ENCODE measurements around the gene ADGRL3.

The ADGRL3 gene

GRCh38 chr4:61401771-61402170, 201.6 kb downstream of the ADGRL3 start:
- no peak overlapping the region for H3K9ac ChIP-seq (ENCODE audit: low read depth, low read length)

GRCh38 chr4:61405307-61405706, 205.2 kb downstream of the ADGRL3 start:
- Histone ChIP-seq H3K36me3 (ENCODE audit: control insufficient read depth, insufficient read depth, low read length) (no peaks in the 10 kb centered on the region), H3K4me1 (ENCODE audit: control insufficient read depth, insufficient read depth, low read length) (peaks cover 11% of the 10 kb centered on the region), H3K9ac (ENCODE audit: low read depth, low read length) (no peak overlapping the region), H3K4me3 (ENCODE audit: low read depth, low read length) (no peak overlapping the region), H3K9me3 (ENCODE audit: control insufficient read depth, insufficient read depth, low read length) (no peaks in the 10 kb centered on the region), H3K27me3 (ENCODE audit: control insufficient read depth, insufficient read depth, low read length) (no peaks in the 10 kb centered on the region)

More at GRCh38 chr4:61401771-61402170, 201.6 kb downstream of the ADGRL3 start:
- peaks cover 20% of the 10 kb centered on the region for H3K4me1 ChIP-seq (ENCODE audit: control insufficient read depth, insufficient read depth, low read length)
- H3K4me3 ChIP-seq (ENCODE audit: low read depth, low read length): no peak overlapping the region
- H3K27me3 ChIP-seq (ENCODE audit: control insufficient read depth, insufficient read depth, low read length): no peaks in the 10 kb centered on the region
- H3K36me3 ChIP-seq (ENCODE audit: control insufficient read depth, insufficient read depth, low read length): no peaks in the 10 kb centered on the region
- no peaks in the 10 kb centered on the region for H3K9me3 ChIP-seq (ENCODE audit: control insufficient read depth, insufficient read depth, low read length)

DNA sequence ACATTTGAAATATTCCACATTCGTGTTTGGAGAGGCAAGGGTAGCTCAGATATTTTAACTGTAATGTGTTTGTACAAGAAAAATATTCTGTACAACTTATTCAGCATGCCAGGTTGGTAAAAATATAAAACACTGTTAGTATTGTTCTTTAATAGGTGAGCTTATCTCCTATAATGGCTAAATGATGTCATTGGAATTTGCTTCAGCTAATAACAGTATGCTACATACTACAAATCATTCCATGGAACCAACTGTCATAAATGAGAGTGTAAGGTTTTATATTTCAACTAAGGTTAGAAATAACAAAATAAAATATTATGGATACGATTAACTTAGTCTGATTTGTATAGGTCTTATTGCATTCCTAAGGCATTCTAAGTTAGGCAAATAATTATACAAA, 206.6 kb downstream of the ADGRL3 start:
- Histone ChIP-seq H3K9me3 (ENCODE audit: control insufficient read depth, insufficient read depth, low read length) (no peaks in the 10 kb centered on the region), H3K4me3 (ENCODE audit: low read depth, low read length) (no peak overlapping the region), H3K9ac (ENCODE audit: low read depth, low read length) (no peak overlapping the region), H3K4me1 (ENCODE audit: control insufficient read depth, insufficient read depth, low read length) (peaks cover 11% of the 10 kb centered on the region), H3K36me3 (ENCODE audit: control insufficient read depth, insufficient read depth, low read length) (no peaks in the 10 kb centered on the region), H3K27me3 (ENCODE audit: control insufficient read depth, insufficient read depth, low read length) (no peaks in the 10 kb centered on the region)

DNA sequence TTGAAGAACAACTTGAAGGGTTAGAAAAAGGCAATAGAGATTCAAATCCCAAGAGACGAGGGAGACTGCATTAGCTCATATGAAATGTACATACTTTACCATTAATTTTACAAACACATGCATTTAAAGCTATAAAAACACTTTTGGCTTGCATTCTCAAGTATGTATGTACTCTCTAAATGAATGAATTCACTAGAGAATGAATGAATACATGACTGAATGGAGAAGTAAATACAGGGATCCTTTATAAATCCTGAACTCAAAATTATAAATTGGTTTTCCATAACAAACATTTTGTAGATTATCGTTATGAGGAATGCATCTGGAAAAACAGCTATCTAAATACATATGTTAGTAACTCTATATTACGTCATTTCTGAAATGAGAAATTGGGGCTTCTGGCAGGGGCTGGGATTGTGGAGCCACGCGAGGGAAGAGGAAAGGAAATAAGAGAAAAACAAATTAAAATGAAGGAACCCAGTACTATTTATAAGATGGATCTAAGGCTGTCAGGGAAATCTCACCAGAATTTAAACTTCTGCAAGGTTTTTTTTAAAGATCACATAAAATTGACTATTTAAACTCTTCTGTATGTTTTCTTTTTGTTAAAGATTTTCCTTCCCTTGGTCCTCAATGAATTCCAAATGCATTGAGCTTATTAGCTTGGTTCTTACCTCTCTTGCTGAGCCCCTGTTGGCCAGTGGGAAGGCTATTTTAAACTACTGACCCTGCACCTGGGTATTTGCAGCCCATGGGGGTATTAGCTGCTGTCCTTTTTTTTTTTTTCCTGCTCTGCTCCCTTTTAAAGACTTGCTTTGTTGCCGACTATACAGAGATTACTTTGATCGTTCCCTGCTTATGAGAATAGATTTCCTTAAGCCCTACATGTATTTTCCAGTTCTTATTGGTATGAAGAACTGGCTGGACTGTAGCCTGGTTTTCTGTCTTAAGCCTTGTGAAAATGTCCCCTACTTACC, 207.8 kb downstream of the ADGRL3 start:
- no peak overlapping the region for H3K4me3 ChIP-seq (ENCODE audit: low read depth, low read length)
- no peaks in the 10 kb centered on the region for H3K9me3 ChIP-seq (ENCODE audit: control insufficient read depth, insufficient read depth, low read length)
- peaks cover 11% of the 10 kb centered on the region for H3K4me1 ChIP-seq (ENCODE audit: control insufficient read depth, insufficient read depth, low read length)
- no peak overlapping the region for H3K9ac ChIP-seq (ENCODE audit: low read depth, low read length)
- no peaks in the 10 kb centered on the region for H3K36me3 ChIP-seq (ENCODE audit: control insufficient read depth, insufficient read depth, low read length)
- H3K27me3 ChIP-seq (ENCODE audit: control insufficient read depth, insufficient read depth, low read length): no peaks in the 10 kb centered on the region

DNA sequence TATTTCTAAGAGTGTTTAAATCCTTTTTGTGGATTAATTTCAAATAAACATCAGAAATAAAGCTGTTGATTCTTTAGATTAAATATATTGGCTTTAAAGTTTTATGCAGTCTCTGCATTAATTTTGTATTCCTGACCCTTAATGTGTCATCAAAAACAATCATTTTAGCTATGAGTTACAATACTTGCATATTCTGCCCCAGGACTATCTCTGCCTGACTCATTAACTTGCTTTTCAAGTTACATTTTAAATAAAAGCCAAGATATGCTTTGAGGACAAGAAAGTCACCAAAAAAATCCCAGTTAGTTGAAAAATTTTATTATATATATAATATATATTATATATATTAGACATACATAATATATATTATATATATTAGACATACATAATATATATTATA, 208.7 kb downstream of the ADGRL3 start:
- no peak overlapping the region for H3K9ac ChIP-seq (ENCODE audit: low read depth, low read length)
- no peaks in the 10 kb centered on the region for H3K27me3 ChIP-seq (ENCODE audit: control insufficient read depth, insufficient read depth, low read length)
- no peak overlapping the region for H3K4me3 ChIP-seq (ENCODE audit: low read depth, low read length)
- peaks cover 11% of the 10 kb centered on the region for H3K4me1 ChIP-seq (ENCODE audit: control insufficient read depth, insufficient read depth, low read length)
- H3K36me3 ChIP-seq (ENCODE audit: control insufficient read depth, insufficient read depth, low read length): no peaks in the 10 kb centered on the region
- H3K9me3 ChIP-seq (ENCODE audit: control insufficient read depth, insufficient read depth, low read length): no peaks in the 10 kb centered on the region

DNA sequence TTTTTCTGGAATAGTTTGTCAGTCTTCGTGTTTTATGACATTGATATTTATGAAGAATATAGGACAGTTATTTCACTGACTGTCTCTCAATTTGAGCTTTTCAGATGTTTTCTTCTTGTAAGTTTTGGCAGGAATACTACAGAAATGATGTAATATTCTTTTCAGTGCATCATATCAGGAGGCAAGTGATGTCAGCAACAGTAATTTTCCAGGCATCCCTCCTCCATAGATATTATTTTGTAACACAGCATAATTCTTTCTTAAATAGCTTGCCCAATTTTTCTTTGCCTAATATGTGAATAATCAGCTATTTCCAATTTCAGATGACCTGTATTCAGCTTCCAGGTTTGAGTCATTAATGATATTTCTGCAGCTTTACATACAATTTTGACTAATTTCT, 211.1 kb downstream of the ADGRL3 start:
- H3K9me3 ChIP-seq (ENCODE audit: control insufficient read depth, insufficient read depth, low read length): no peaks in the 10 kb centered on the region
- H3K4me1 ChIP-seq (ENCODE audit: control insufficient read depth, insufficient read depth, low read length): peaks cover 11% of the 10 kb centered on the region
- no peak overlapping the region for H3K4me3 ChIP-seq (ENCODE audit: low read depth, low read length)
- H3K9ac ChIP-seq (ENCODE audit: low read depth, low read length): no peak overlapping the region
- H3K36me3 ChIP-seq (ENCODE audit: control insufficient read depth, insufficient read depth, low read length): no peaks in the 10 kb centered on the region
- no peaks in the 10 kb centered on the region for H3K27me3 ChIP-seq (ENCODE audit: control insufficient read depth, insufficient read depth, low read length)

DNA sequence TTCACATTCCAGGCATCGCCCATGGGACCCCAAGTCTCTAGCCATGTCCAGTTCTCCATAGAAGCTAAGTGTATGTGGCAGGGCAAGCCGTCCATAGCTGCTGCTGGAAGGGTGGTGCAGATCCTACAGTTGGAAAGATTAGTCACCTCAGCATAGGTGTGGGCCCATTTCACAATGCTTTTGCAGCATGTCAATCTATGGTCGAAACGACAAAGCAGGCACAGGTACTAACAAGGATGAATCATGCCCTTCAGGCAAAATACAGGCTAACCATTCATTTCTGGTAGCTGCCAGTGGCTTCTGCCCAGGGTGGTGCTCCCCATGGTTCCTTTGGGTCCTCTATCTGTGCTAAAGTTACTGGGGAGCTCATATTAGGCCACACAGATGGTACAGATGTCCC, 225.2 kb downstream of the ADGRL3 start:
- no peaks in the 10 kb centered on the region for H3K9me3 ChIP-seq (ENCODE audit: control insufficient read depth, insufficient read depth, low read length)
- no peaks in the 10 kb centered on the region for H3K4me1 ChIP-seq (ENCODE audit: control insufficient read depth, insufficient read depth, low read length)
- H3K36me3 ChIP-seq (ENCODE audit: control insufficient read depth, insufficient read depth, low read length): no peaks in the 10 kb centered on the region
- H3K27me3 ChIP-seq (ENCODE audit: control insufficient read depth, insufficient read depth, low read length): no peaks in the 10 kb centered on the region
- no peak overlapping the region for H3K9ac ChIP-seq (ENCODE audit: low read depth, low read length)
- H3K4me3 ChIP-seq (ENCODE audit: low read depth, low read length): no peak overlapping the region

DNA sequence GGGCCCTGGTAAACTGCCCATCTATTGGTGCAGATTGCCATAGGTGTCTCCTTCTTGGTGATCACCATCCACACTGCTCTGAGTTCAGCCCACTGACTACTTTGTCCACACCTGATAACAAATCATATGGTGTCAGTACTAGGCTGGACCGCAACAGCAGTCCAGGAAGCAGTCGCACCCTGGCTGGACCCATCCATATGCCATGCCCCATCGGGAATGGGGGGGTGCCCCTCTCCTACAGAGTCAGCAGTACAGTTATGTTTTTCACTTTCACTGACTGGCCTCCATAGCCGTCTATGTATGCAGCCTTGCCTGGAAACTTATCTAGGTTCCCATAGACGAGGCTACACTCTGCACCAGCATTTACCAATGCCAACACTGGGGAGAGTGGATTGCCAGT, 226.1 kb downstream of the ADGRL3 start:
- Histone ChIP-seq H3K9me3 (ENCODE audit: control insufficient read depth, insufficient read depth, low read length) (no peaks in the 10 kb centered on the region), H3K4me1 (ENCODE audit: control insufficient read depth, insufficient read depth, low read length) (no peaks in the 10 kb centered on the region), H3K9ac (ENCODE audit: low read depth, low read length) (no peak overlapping the region), H3K27me3 (ENCODE audit: control insufficient read depth, insufficient read depth, low read length) (no peaks in the 10 kb centered on the region), H3K36me3 (ENCODE audit: control insufficient read depth, insufficient read depth, low read length) (no peaks in the 10 kb centered on the region), H3K4me3 (ENCODE audit: low read depth, low read length) (no peak overlapping the region)

GRCh38 chr4:61427099-61427817, 227.1 kb downstream of the ADGRL3 start:
- no peak overlapping the region for H3K4me3 ChIP-seq (ENCODE audit: low read depth, low read length)
- H3K27me3 ChIP-seq (ENCODE audit: control insufficient read depth, insufficient read depth, low read length): no peaks in the 10 kb centered on the region
- no peaks in the 10 kb centered on the region for H3K9me3 ChIP-seq (ENCODE audit: control insufficient read depth, insufficient read depth, low read length)
- H3K9ac ChIP-seq (ENCODE audit: low read depth, low read length): no peak overlapping the region
- no peaks in the 10 kb centered on the region for H3K36me3 ChIP-seq (ENCODE audit: control insufficient read depth, insufficient read depth, low read length)
- no peaks in the 10 kb centered on the region for H3K4me1 ChIP-seq (ENCODE audit: control insufficient read depth, insufficient read depth, low read length)

DNA sequence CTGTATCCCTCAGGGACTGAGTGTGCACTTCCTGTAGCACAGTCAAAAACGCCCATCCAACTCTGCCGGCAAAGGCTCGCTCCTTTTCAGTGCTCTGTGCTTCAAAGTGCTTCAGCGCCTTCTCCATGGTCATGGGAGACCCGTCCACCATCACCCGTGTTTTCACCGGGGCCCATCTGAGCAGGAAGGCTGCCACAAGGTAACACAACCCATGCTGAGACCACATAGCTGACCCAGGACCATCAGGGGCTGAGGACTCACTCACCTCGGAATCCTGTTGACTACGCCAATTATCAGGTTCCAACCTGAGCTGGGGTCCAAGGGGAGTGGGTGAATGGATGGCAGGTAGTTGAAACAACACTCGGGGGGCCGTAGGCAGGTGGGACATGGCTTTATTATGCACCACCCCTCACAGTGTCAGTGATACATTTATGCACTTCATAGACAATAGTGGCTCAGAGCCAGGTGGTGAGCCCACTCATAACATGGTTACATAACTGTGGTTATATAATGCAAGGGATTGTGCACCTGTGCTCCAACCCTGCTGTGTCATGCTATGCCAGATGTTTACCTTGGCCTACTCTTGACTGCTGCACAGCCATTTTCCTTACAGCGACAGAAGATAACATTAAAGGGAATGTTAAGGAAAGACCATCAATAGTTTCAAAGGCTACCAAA, 227.8 kb downstream of the ADGRL3 start:
- no peaks in the 10 kb centered on the region for H3K27me3 ChIP-seq (ENCODE audit: control insufficient read depth, insufficient read depth, low read length)

DNA sequence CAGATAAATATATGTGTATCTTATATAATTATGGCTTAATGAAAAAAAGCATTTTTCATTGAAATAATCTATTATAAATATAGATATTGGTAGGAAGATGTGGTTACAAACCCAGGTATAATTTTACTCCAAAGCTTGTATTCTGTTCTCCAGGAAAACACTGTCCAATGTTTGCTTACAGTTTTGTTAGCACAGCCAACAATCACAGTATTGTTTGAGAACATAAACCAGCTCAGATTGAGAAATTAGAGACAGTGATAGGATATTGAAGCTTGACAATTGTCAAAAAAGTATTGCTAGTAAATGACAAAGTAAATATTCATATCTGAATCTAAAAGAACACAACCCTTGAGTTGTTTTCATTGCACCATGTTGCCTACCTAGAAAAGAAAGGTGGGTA, 228.8 kb downstream of the ADGRL3 start:
- no peaks in the 10 kb centered on the region for H3K4me1 ChIP-seq (ENCODE audit: control insufficient read depth, insufficient read depth, low read length)
- H3K36me3 ChIP-seq (ENCODE audit: control insufficient read depth, insufficient read depth, low read length): no peaks in the 10 kb centered on the region
- H3K9me3 ChIP-seq (ENCODE audit: control insufficient read depth, insufficient read depth, low read length): no peaks in the 10 kb centered on the region
- no peak overlapping the region for H3K4me3 ChIP-seq (ENCODE audit: low read depth, low read length)
- no peak overlapping the region for H3K9ac ChIP-seq (ENCODE audit: low read depth, low read length)
- no peaks in the 10 kb centered on the region for H3K27me3 ChIP-seq (ENCODE audit: control insufficient read depth, insufficient read depth, low read length)

More for the DNA sequence above, 227.8 kb downstream of the ADGRL3 start:
- no peak overlapping the region for H3K9ac ChIP-seq (ENCODE audit: low read depth, low read length)
- no peak overlapping the region for H3K4me3 ChIP-seq (ENCODE audit: low read depth, low read length)
- no peaks in the 10 kb centered on the region for H3K36me3 ChIP-seq (ENCODE audit: control insufficient read depth, insufficient read depth, low read length)
- no peaks in the 10 kb centered on the region for H3K4me1 ChIP-seq (ENCODE audit: control insufficient read depth, insufficient read depth, low read length)
- H3K9me3 ChIP-seq (ENCODE audit: control insufficient read depth, insufficient read depth, low read length): no peaks in the 10 kb centered on the region
